HepG2 (cell line): ENCODE measurements around the gene CBX2. TPM values are rescaled to one million over a fixed set of nuclear protein-coding genes. Genes with fewer than 3 reads are reported as not detected.

Experiments used
- CBFB ChIP-seq: sonication (generic); formaldehyde crosslinking; IDR thresholded peaks from 2 replicates; pipeline ENCODE4 v1.4.0; 2020; ENCODE audit warnings: missing genetic modification reagents
- HCFC1 ChIP-seq: fragments of 150-350 bp; IDR thresholded peaks from 2 replicates; pipeline ENCODE4 v1.6.1; 2014; ENCODE audit warnings: low read depth, low read length
- HIVEP1 ChIP-seq: sonication (generic); formaldehyde crosslinking; IDR thresholded peaks from 2 replicates; pipeline ENCODE4 v1.4.0; 2020; ENCODE audit warnings: mild to moderate bottlenecking, missing genetic modification reagents
- HOXA7 ChIP-seq: sonication (generic); formaldehyde crosslinking; IDR thresholded peaks from 2 replicates; pipeline ENCODE4 v1.8.1; 2022; ENCODE audit warnings: mild to moderate bottlenecking, missing genetic modification reagents, moderate library complexity
- KDM4B ChIP-seq: sonication (generic); formaldehyde crosslinking; IDR thresholded peaks from 2 replicates; pipeline ENCODE4 v1.4.0; 2020; ENCODE audit warnings: missing genetic modification reagents
- MAF1 ChIP-seq: sonication (generic); formaldehyde crosslinking; IDR thresholded peaks from 2 replicates; pipeline ENCODE4 v1.5.0; 2020; ENCODE audit warnings: missing genetic modification reagents, borderline replicate concordance
- MAZ ChIP-seq, 2 experiments: sonication (generic) in 1 of 2; formaldehyde crosslinking in 1 of 2; IDR thresholded peaks; 2 replicates each; pipeline versions ENCODE4 v1.5.0 to v1.6.1; 2012 to 2020; ENCODE audit warnings: low read depth in 2 of 2, mild to moderate bottlenecking in 2 of 2, borderline replicate concordance in 1 of 2, improper control_type of control experiment in 1 of 2, low read length in 1 of 2, missing genetic modification reagents in 1 of 2, moderate library complexity in 1 of 2
- NCOA5 ChIP-seq: sonication (generic); formaldehyde crosslinking; IDR thresholded peaks from 2 replicates; pipeline ENCODE4 v1.4.0; 2020; ENCODE audit warnings: missing genetic modification reagents
- RBAK ChIP-seq: sonication (generic); formaldehyde crosslinking; IDR thresholded peaks from 2 replicates; pipeline ENCODE4 v1.5.1; 2020; ENCODE audit warnings: mild to moderate bottlenecking, missing genetic modification reagents
- RFX1 ChIP-seq: fragments of 450-650 bp; IDR thresholded peaks from 2 replicates; pipeline ENCODE4 v1.6.1; 2017
- SP1 ChIP-seq, 2 experiments: fragments of 450-650 bp in 1 of 2; sonication (generic) in 1 of 2; formaldehyde crosslinking in 1 of 2; IDR thresholded peaks; 2 replicates each; pipeline versions ENCODE4 v1.4.0 to v1.6.1; 2016 to 2020; ENCODE audit warnings: missing genetic modification reagents in 1 of 2
- ZFP41 ChIP-seq: sonication (generic); formaldehyde crosslinking; IDR thresholded peaks from 2 replicates; pipeline ENCODE4 v1.4.0; 2020; ENCODE audit warnings: mild to moderate bottlenecking, missing genetic modification reagents, borderline replicate concordance
- ZFY ChIP-seq: sonication (generic); formaldehyde crosslinking; IDR thresholded peaks from 2 replicates; pipeline ENCODE4 v1.4.0; 2020; ENCODE audit warnings: missing genetic modification reagents
- ZNF256 ChIP-seq: sonication (generic); formaldehyde crosslinking; conservative IDR thresholded peaks from 2 replicates; pipeline ENCODE4 v1.4.0; 2020; ENCODE audit warnings: missing genetic modification reagents
- ZNF329 ChIP-seq: sonication (generic); formaldehyde crosslinking; IDR thresholded peaks from 2 replicates; pipeline ENCODE4 v1.9.0; 2021; ENCODE audit warnings: low read depth, mild to moderate bottlenecking, missing genetic modification reagents
- ZNF567 ChIP-seq: sonication (generic); formaldehyde crosslinking; IDR thresholded peaks from 2 replicates; pipeline ENCODE4 v1.8.1; 2023; ENCODE audit warnings: mild to moderate bottlenecking, missing genetic modification reagents, borderline replicate concordance
- ZNF710 ChIP-seq: sonication (generic); formaldehyde crosslinking; IDR thresholded peaks from 2 replicates; pipeline ENCODE4 v1.5.0; 2020; ENCODE audit warnings: mild to moderate bottlenecking, missing genetic modification reagents, borderline replicate concordance
- polyA plus RNA-seq, 8 experiments: library from polyadenylated mRNA; depleted of rRNA in 3 of 8; stranded (reverse) in 7 of 8; unstranded in 1 of 8; fragments of >200 nt; fragmentation: Illumina TruSeq in 4 of 8; extraction: Trizol in 4 of 8; gene quantifications; 2 replicates each; pipeline versions ENCODE4 v1.2.1 to v1.2.3, GENCODE V29; 2011 to 2016; ENCODE audit warnings: low read depth in 4 of 8, missing spikeins in 1 of 8, mixed read lengths in 1 of 8; ENCODE audit not compliant: insufficient read depth in 1 of 8
- total RNA-seq, 5 experiments: library from RNA; depleted of rRNA; stranded (reverse); fragments of >200 nt; fragmentation: Illumina TruSeq; extraction: Trizol; gene quantifications; 2 replicates each; pipeline ENCODE4 v1.2.3, GENCODE V29; 2016; ENCODE audit warnings: low read depth in 1 of 5
- TF ChIP-seq, protein P1 (sequence below): IDR thresholded peaks from 2 replicates; pipeline ENCODE4 v1.4.0; 2020; ENCODE audit warnings: mild to moderate bottlenecking, missing genetic modification reagents
- TF ChIP-seq, protein P2 (sequence below): sonication (generic); formaldehyde crosslinking; IDR thresholded peaks from 2 replicates; pipeline ENCODE4 v1.4.0; 2020; ENCODE audit warnings: missing genetic modification reagents
- TF ChIP-seq, protein P3 (sequence below): sonication (generic); formaldehyde crosslinking; IDR thresholded peaks from 2 replicates; pipeline ENCODE4 v1.5.0; 2020; ENCODE audit warnings: missing genetic modification reagents, mild to moderate bottlenecking, borderline replicate concordance

CBX2 gene
- total and polyA plus RNA-seq, 2 of the 13 experiments (the other 11 are each of a cell fraction or from before 2014, with no cell fraction given), result 14.5 to 31.1 TPM

GRCh38 chr17:79789943-79790804 is 12.2 kb downstream of the CBX2 start (continued):
- TF ChIP-seq MAF1 (CRISPR knock-in tag) (0 out of 2 replicates have a peak, but pooled peaks have one; percentile 69), HOXA7 (no peak), HCFC1 (no peak), ZNF710 (CRISPR knock-in tag) (peak; percentile 52), ZFY (peak; percentile 51), ZNF329 (CRISPR knock-in tag) (no peak), HIVEP1 (peak; percentile 9; the same call in 1 of the 2 replicates), MAZ (IDR thresholded peaks at IDR 0.05; ENCODE audit: borderline replicate concordance, low read depth, low read length) (no peak), MAZ (CRISPR knock-in tag; IDR thresholded peaks at IDR 0.05; ENCODE audit: low read depth) (peak; percentile 78), RBAK (CRISPR knock-in tag) (no peak), CBFB (no peak), SP1 (IDR thresholded peaks at IDR 0.05) (no peak), SP1 (CRISPR knock-in tag; IDR thresholded peaks at IDR 0.05) (no peak), KDM4B (no peak), ZFP41 (CRISPR knock-in tag) (peak; percentile 56; the same call in 1 of the 2 replicates), ZNF256 (CRISPR knock-in tag) (no peak), RFX1 (no peak), ZNF567 (CRISPR knock-in tag) (no peak), NCOA5 (CRISPR knock-in tag) (no peak)
- TF ChIP-seq, protein P1, sequence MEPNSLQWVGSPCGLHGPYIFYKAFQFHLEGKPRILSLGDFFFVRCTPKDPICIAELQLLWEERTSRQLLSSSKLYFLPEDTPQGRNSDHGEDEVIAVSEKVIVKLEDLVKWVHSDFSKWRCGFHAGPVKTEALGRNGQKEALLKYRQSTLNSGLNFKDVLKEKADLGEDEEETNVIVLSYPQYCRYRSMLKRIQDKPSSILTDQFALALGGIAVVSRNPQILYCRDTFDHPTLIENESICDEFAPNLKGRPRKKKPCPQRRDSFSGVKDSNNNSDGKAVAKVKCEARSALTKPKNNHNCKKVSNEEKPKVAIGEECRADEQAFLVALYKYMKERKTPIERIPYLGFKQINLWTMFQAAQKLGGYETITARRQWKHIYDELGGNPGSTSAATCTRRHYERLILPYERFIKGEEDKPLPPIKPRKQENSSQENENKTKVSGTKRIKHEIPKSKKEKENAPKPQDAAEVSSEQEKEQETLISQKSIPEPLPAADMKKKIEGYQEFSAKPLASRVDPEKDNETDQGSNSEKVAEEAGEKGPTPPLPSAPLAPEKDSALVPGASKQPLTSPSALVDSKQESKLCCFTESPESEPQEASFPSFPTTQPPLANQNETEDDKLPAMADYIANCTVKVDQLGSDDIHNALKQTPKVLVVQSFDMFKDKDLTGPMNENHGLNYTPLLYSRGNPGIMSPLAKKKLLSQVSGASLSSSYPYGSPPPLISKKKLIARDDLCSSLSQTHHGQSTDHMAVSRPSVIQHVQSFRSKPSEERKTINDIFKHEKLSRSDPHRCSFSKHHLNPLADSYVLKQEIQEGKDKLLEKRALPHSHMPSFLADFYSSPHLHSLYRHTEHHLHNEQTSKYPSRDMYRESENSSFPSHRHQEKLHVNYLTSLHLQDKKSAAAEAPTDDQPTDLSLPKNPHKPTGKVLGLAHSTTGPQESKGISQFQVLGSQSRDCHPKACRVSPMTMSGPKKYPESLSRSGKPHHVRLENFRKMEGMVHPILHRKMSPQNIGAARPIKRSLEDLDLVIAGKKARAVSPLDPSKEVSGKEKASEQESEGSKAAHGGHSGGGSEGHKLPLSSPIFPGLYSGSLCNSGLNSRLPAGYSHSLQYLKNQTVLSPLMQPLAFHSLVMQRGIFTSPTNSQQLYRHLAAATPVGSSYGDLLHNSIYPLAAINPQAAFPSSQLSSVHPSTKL (CRISPR knock-in tag), result no peak
- TF ChIP-seq, protein P2, sequence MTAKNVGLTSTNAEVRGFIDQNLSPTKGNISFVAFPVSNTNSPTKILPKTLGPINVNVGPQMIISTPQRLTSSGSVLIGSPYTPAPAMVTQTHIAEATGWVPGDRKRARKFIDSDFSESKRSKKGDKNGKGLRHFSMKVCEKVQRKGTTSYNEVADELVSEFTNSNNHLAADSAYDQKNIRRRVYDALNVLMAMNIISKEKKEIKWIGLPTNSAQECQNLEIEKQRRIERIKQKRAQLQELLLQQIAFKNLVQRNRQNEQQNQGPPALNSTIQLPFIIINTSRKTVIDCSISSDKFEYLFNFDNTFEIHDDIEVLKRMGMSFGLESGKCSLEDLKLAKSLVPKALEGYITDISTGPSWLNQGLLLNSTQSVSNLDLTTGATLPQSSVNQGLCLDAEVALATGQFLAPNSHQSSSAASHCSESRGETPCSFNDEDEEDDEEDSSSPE (CRISPR knock-in tag), result no peak
- TF ChIP-seq, protein P3, sequence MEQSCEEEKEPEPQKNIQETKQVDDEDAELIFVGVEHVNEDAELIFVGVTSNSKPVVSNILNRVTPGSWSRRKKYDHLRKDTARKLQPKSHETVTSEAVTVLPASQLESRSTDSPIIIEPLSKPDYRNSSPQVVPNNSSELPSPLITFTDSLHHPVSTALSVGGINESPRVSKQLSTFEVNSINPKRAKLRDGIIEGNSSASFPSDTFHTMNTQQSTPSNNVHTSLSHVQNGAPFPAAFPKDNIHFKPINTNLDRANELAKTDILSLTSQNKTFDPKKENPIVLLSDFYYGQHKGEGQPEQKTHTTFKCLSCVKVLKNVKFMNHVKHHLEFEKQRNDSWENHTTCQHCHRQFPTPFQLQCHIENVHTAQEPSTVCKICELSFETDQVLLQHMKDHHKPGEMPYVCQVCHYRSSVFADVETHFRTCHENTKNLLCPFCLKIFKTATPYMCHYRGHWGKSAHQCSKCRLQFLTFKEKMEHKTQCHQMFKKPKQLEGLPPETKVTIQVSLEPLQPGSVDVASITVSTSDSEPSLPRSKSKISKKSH (CRISPR knock-in tag), result no peak
